ENCODE data around the gene SOD1.

DNA sequence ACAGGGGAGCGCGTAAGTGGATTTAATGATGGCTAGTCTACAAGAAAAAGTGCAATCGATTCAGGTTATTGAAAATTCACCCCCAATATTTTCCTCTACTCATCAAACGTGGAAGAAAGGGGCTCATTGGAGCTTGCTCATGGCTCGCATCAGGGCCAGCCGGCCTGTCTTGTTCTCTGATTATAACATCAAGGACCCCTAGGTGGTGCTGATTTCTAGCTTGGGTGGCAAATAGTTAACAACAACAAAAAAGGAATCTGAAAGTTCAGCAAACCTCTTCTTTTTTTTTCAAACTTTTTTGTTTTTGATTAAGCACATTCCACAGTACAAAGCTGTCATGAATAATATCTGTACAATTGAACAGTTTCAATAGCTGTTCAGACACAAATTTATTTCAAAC, 35.8 kb upstream of the SOD1 start:
- TF ChIP-seq, protein P1, sequence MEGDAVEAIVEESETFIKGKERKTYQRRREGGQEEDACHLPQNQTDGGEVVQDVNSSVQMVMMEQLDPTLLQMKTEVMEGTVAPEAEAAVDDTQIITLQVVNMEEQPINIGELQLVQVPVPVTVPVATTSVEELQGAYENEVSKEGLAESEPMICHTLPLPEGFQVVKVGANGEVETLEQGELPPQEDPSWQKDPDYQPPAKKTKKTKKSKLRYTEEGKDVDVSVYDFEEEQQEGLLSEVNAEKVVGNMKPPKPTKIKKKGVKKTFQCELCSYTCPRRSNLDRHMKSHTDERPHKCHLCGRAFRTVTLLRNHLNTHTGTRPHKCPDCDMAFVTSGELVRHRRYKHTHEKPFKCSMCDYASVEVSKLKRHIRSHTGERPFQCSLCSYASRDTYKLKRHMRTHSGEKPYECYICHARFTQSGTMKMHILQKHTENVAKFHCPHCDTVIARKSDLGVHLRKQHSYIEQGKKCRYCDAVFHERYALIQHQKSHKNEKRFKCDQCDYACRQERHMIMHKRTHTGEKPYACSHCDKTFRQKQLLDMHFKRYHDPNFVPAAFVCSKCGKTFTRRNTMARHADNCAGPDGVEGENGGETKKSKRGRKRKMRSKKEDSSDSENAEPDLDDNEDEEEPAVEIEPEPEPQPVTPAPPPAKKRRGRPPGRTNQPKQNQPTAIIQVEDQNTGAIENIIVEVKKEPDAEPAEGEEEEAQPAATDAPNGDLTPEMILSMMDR (IDR thresholded peaks at IDR 0.05), result peak; percentile 53
- TF ChIP-seq EZH2 (IDR thresholded peaks at IDR 0.05), result no peak

All from neural progenitor cell (in vitro differentiated cells).